ENCODE results near the gene HDAC7. TPM values are rescaled to one million over a fixed set of nuclear protein-coding genes. Genes with fewer than 3 reads are reported as not detected.

The HDAC7 gene
- total RNA-seq, 2 donors from 2014 or later, result 163 to 471 TPM

- no peaks in the 10 kb centered on the region for H3K9me3 Mint-ChIP-seq
- no peak overlapping the region for H3K27ac Mint-ChIP-seq
- H3K4me1 Mint-ChIP-seq, result peaks cover 5% of the 10 kb centered on the region
- no peak overlapping the region for H3K4me3 Mint-ChIP-seq
- no peaks in the 10 kb centered on the region for H3K36me3 Mint-ChIP-seq (ENCODE audit: low read depth)
- H3K27me3 Mint-ChIP-seq, result no peaks in the 10 kb centered on the region
- no peak for ATAC-seq (replicated peaks)
Measured at GRCh38 chr12:47747126-47747525, 72.6 kb downstream of the HDAC7 start.

GRCh38 chr12:47746523-47746922, 73.2 kb downstream of the HDAC7 start:
- H3K4me1 Mint-ChIP-seq, result peaks cover 5% of the 10 kb centered on the region
- H3K27me3 Mint-ChIP-seq, result no peaks in the 10 kb centered on the region
- H3K9me3 Mint-ChIP-seq, result no peaks in the 10 kb centered on the region
- ATAC-seq (replicated peaks), result no peak
- H3K27ac Mint-ChIP-seq, result no peak overlapping the region
- no peak overlapping the region for H3K4me3 Mint-ChIP-seq
- H3K36me3 Mint-ChIP-seq (ENCODE audit: low read depth), result no peaks in the 10 kb centered on the region

- ATAC-seq (replicated peaks), result no peak
- Mint-ChIP-seq H3K4me3 (no peak overlapping the region), H3K27ac (no peak overlapping the region), H3K9me3 (no peaks in the 10 kb centered on the region), H3K4me1 (peaks cover 10% of the 10 kb centered on the region), H3K36me3 (ENCODE audit: low read depth) (no peaks in the 10 kb centered on the region), H3K27me3 (no peaks in the 10 kb centered on the region)
Measured at GRCh38 chr12:47746073-47746472, 73.6 kb downstream of the HDAC7 start.

- H3K27ac Mint-ChIP-seq, result no peak overlapping the region
Measured at GRCh38 chr12:47745485-47746041, 74.1 kb downstream of the HDAC7 start.

GRCh38 chr12:47744778-47745436, 74.8 kb downstream of the HDAC7 start:
- H3K27me3 Mint-ChIP-seq, result no peaks in the 10 kb centered on the region
- peaks cover 11% of the 10 kb centered on the region for H3K4me1 Mint-ChIP-seq
- H3K27ac Mint-ChIP-seq, result no peak overlapping the region
- no peaks in the 10 kb centered on the region for H3K9me3 Mint-ChIP-seq
- no peaks in the 10 kb centered on the region for H3K36me3 Mint-ChIP-seq (ENCODE audit: low read depth)
- H3K4me3 Mint-ChIP-seq, result no peak overlapping the region
- ATAC-seq (replicated peaks), result no peak

More at GRCh38 chr12:47745485-47746041, 74.1 kb downstream of the HDAC7 start:
- Mint-ChIP-seq H3K27me3 (no peaks in the 10 kb centered on the region), H3K4me1 (peaks cover 11% of the 10 kb centered on the region), H3K9me3 (no peaks in the 10 kb centered on the region), H3K4me3 (no peak overlapping the region), H3K36me3 (ENCODE audit: low read depth) (no peaks in the 10 kb centered on the region)
- no peak for ATAC-seq (replicated peaks)

GRCh38 chr12:47744005-47744651, 75.6 kb downstream of the HDAC7 start:
- no peaks in the 10 kb centered on the region for H3K27me3 Mint-ChIP-seq
- H3K36me3 Mint-ChIP-seq (ENCODE audit: low read depth), result no peaks in the 10 kb centered on the region
- no peak overlapping the region for H3K4me3 Mint-ChIP-seq
- no peaks in the 10 kb centered on the region for H3K9me3 Mint-ChIP-seq
- H3K27ac Mint-ChIP-seq, result no peak overlapping the region
- peaks cover 11% of the 10 kb centered on the region for H3K4me1 Mint-ChIP-seq
- peak; percentile 45 for ATAC-seq (replicated peaks)

GRCh38 chr12:47743311-47743860, 76.3 kb downstream of the HDAC7 start:
- no peak for ATAC-seq (replicated peaks)
- Mint-ChIP-seq H3K36me3 (ENCODE audit: low read depth) (no peaks in the 10 kb centered on the region), H3K9me3 (no peaks in the 10 kb centered on the region), H3K4me3 (no peak overlapping the region), H3K4me1 (peaks cover 11% of the 10 kb centered on the region), H3K27me3 (no peaks in the 10 kb centered on the region), H3K27ac (no peak overlapping the region)

- no peaks in the 10 kb centered on the region for H3K9me3 Mint-ChIP-seq
- H3K4me1 Mint-ChIP-seq, result peaks cover 11% of the 10 kb centered on the region
- no peaks in the 10 kb centered on the region for H3K36me3 Mint-ChIP-seq (ENCODE audit: low read depth)
- ATAC-seq (replicated peaks), result peak; percentile 59
- H3K27ac Mint-ChIP-seq, result no peak overlapping the region
- no peaks in the 10 kb centered on the region for H3K27me3 Mint-ChIP-seq
- H3K4me3 Mint-ChIP-seq, result no peak overlapping the region
Measured at GRCh38 chr12:47742253-47742825, 77.4 kb downstream of the HDAC7 start.

- H3K27me3 Mint-ChIP-seq, result no peaks in the 10 kb centered on the region
- H3K27ac Mint-ChIP-seq, result peak overlapping the region; percentile 82
- H3K36me3 Mint-ChIP-seq (ENCODE audit: low read depth), result no peaks in the 10 kb centered on the region
- peak overlapping the region; percentile 44 for H3K4me3 Mint-ChIP-seq
- peak; percentile 75 for ATAC-seq (replicated peaks)
- peaks cover 6% of the 10 kb centered on the region for H3K4me1 Mint-ChIP-seq
- no peaks in the 10 kb centered on the region for H3K9me3 Mint-ChIP-seq
Measured at GRCh38 chr12:47741340-47741703, 78.4 kb downstream of the HDAC7 start.

GRCh38 chr12:47740606-47741339, 78.9 kb downstream of the HDAC7 start:
- Mint-ChIP-seq H3K4me1 (peaks cover 6% of the 10 kb centered on the region), H3K4me3 (peak overlapping the region; percentile 44), H3K36me3 (ENCODE audit: low read depth) (no peaks in the 10 kb centered on the region), H3K27me3 (no peaks in the 10 kb centered on the region), H3K9me3 (no peaks in the 10 kb centered on the region), H3K27ac (peak overlapping the region; percentile 82)
- ATAC-seq (replicated peaks), result no peak

GRCh38 chr12:47739979-47740378, 79.7 kb downstream of the HDAC7 start:
- Mint-ChIP-seq H3K36me3 (ENCODE audit: low read depth) (no peaks in the 10 kb centered on the region), H3K27ac (peak overlapping the region; percentile 6), H3K4me3 (peak overlapping the region; percentile 26), H3K4me1 (peaks cover 6% of the 10 kb centered on the region), H3K9me3 (no peaks in the 10 kb centered on the region), H3K27me3 (no peaks in the 10 kb centered on the region)
- ATAC-seq (replicated peaks), result no peak

- no peaks in the 10 kb centered on the region for H3K9me3 Mint-ChIP-seq
- H3K36me3 Mint-ChIP-seq (ENCODE audit: low read depth), result no peaks in the 10 kb centered on the region
- no peak for ATAC-seq (replicated peaks)
- no peak overlapping the region for H3K4me3 Mint-ChIP-seq
- H3K27me3 Mint-ChIP-seq, result no peaks in the 10 kb centered on the region
- peak overlapping the region; percentile 6 for H3K27ac Mint-ChIP-seq
- H3K4me1 Mint-ChIP-seq, result peaks cover 6% of the 10 kb centered on the region
Measured at GRCh38 chr12:47739297-47739696, 80.4 kb downstream of the HDAC7 start.

GRCh38 chr12:47737936-47738594, 81.6 kb downstream of the HDAC7 start:
- peaks cover 6% of the 10 kb centered on the region for H3K4me1 Mint-ChIP-seq
- no peaks in the 10 kb centered on the region for H3K27me3 Mint-ChIP-seq
- H3K27ac Mint-ChIP-seq, result no peak overlapping the region
- no peaks in the 10 kb centered on the region for H3K9me3 Mint-ChIP-seq
- ATAC-seq (replicated peaks), result no peak
- H3K4me3 Mint-ChIP-seq, result no peak overlapping the region
- no peaks in the 10 kb centered on the region for H3K36me3 Mint-ChIP-seq (ENCODE audit: low read depth)
